ENCODE data around the gene TIMM23.

GRCh38 chr10:46018453-46019176, 46.3 kb downstream of the TIMM23 start:
- TF ChIP-seq USF2 (IDR thresholded peaks at IDR 0.05; ENCODE audit: borderline replicate concordance, low read depth, low read length) (no peak), POLR2AphosphoS5 (IDR thresholded peaks at IDR 0.05; ENCODE audit: low read length) (no peak), CTCF (IDR thresholded peaks at IDR 0.05 in 2 of 3, conservative IDR thresholded peaks at IDR 0.05 in 1 of 3; ENCODE audit: control insufficient read depth in 2 of 3, extremely low read depth in 1 of 3, insufficient read depth in 1 of 3, low read depth in 3 of 3, low read length in 3 of 3) (no peak)
